IMR-90 (cell line): ENCODE results near the gene TMEM163. TPM values are rescaled to one million over a fixed set of nuclear protein-coding genes. Genes with fewer than 3 reads are reported as not detected.

Source experiments
- ATAC-seq: fragments of 200-7000 bp; cut with Tn5 transposase; 2 replicates; pipeline ENCODE4 v1.9.1; 2020; ENCODE audit warnings: low read depth, mild to moderate bottlenecking, moderate library complexity
- BruUV-seq: library from RNA; stranded (reverse); fragments of 400-500 nt; replicated peaks from 2 replicates; lab custom pipeline; 2021; lab: Mats Ljungman, UMichigan
- CTCF ChIA-PET: fragments of 300-600 bp; formaldehyde crosslinking; extraction: SDS; loops from one replicate; lab custom pipeline; 2021; ENCODE audit warnings: antibody characterized with exemption; lab: Yijun Ruan, JAX
- POLR2A ChIA-PET: fragments of 300-600 bp; sonication (Branson Sonifier 250); formaldehyde crosslinking; loops from one replicate; lab custom pipeline; 2022; ENCODE audit warnings: antibody characterized with exemption; ENCODE audit not compliant: unreplicated experiment; lab: Charles Lee
- DNase-seq: peaks from one replicate; pipeline ENCODE4 v3.0.0; 2013
- H2AFZ ChIP-seq: replicated peaks from 2 replicates; pipeline ENCODE3; 2013; ENCODE audit warnings: low read length, mild to moderate bottlenecking; ENCODE audit not compliant: poor library complexity
- H2AK5ac ChIP-seq: 2 replicates; pipeline ENCODE4 v1.6.1; 2013; ENCODE audit warnings: low read depth, low read length, inconsistent platforms
- H2AK9ac ChIP-seq: replicated peaks from 2 replicates; pipeline ENCODE3; 2013; ENCODE audit warnings: mild to moderate bottlenecking, low read depth, low read length, moderate library complexity; ENCODE audit not compliant: poor library complexity
- H2BK120ac ChIP-seq: 2 replicates; pipeline ENCODE4 v1.6.1; 2013; ENCODE audit warnings: low read depth, low read length, inconsistent platforms
- H2BK15ac ChIP-seq: 3 replicates; pipeline ENCODE4 v1.6.1; 2013; ENCODE audit warnings: low read depth, low read length, inconsistent platforms
- H2BK20ac ChIP-seq: 2 replicates; pipeline ENCODE4 v1.6.1; 2013; ENCODE audit warnings: low read depth, mild to moderate bottlenecking, inconsistent platforms, low read length, moderate library complexity
- H2BK5ac ChIP-seq: 2 replicates; pipeline ENCODE4 v1.6.1; 2013; ENCODE audit warnings: mild to moderate bottlenecking, low read depth, low read length, inconsistent platforms; ENCODE audit not compliant: poor library complexity, severe bottlenecking
- H3K14ac ChIP-seq: replicated peaks from 2 replicates; pipeline ENCODE4 v1.6.1; 2013; ENCODE audit warnings: low read depth, low read length, inconsistent platforms
- H3K18ac ChIP-seq: 2 replicates; pipeline ENCODE4 v1.6.1; 2013; ENCODE audit warnings: low read depth, low read length, control low read depth
- H3K23ac ChIP-seq: 2 replicates; pipeline ENCODE4 v1.6.1; 2013; ENCODE audit warnings: low read depth, low read length, inconsistent platforms
- H3K27ac ChIP-seq: 2 replicates; pipeline ENCODE4 v1.5.1; 2013; ENCODE audit warnings: mild to moderate bottlenecking, control low read depth, low read length; ENCODE audit not compliant: insufficient read depth
- H3K27me3 ChIP-seq: 2 replicates; pipeline ENCODE4 v1.6.1; 2013; ENCODE audit warnings: low read length; ENCODE audit not compliant: control insufficient read depth, insufficient read depth
- H3K36me3 ChIP-seq: 2 replicates; pipeline ENCODE4 v1.6.1; 2013; ENCODE audit warnings: low read length, mixed read lengths; ENCODE audit not compliant: control insufficient read depth, insufficient read depth
- H3K4ac ChIP-seq: 2 replicates; pipeline ENCODE4 v1.6.1; 2013; ENCODE audit warnings: low read depth, low read length, inconsistent platforms
- H3K4me1 ChIP-seq: 2 replicates; pipeline ENCODE4 v1.6.1; 2013; ENCODE audit warnings: low read length, mixed read lengths; ENCODE audit not compliant: control insufficient read depth, insufficient read depth
- H3K4me2 ChIP-seq: 2 replicates; pipeline ENCODE4 v1.6.1; 2013; ENCODE audit warnings: low read depth, mild to moderate bottlenecking, control low read depth, low read length, moderate library complexity
- H3K4me3 ChIP-seq: 2 replicates; pipeline ENCODE4 v1.5.1; 2013; ENCODE audit warnings: low read depth, mild to moderate bottlenecking, control low read depth, low read length, moderate library complexity; ENCODE audit not compliant: insufficient read depth
- H3K56ac ChIP-seq: 2 replicates; pipeline ENCODE4 v1.6.1; 2013; ENCODE audit warnings: low read length, inconsistent platforms; ENCODE audit not compliant: insufficient read depth; ENCODE audit errors: extremely low read depth
- H3K79me1 ChIP-seq, 2 experiments: 2 replicates each; pipeline ENCODE4 v1.6.1; 2013; ENCODE audit warnings: low read length in 2 of 2, inconsistent platforms in 1 of 2, low read depth in 1 of 2
- H3K9ac ChIP-seq: 2 replicates; pipeline ENCODE4 v1.6.1; 2013; ENCODE audit warnings: low read depth, low read length, control low read depth
- H3K9me1 ChIP-seq: 2 replicates; pipeline ENCODE4 v1.6.1; 2013; ENCODE audit warnings: low read length, inconsistent platforms; ENCODE audit not compliant: insufficient read depth
- H3K9me3 ChIP-seq: 2 replicates; pipeline ENCODE4 v1.6.1; 2013; ENCODE audit warnings: low read length; ENCODE audit not compliant: control insufficient read depth, insufficient read depth
- H4K20me1 ChIP-seq: 2 replicates; pipeline ENCODE4 v1.6.1; 2013; ENCODE audit warnings: low read length, inconsistent platforms; ENCODE audit not compliant: insufficient read depth
- H4K5ac ChIP-seq: 2 replicates; pipeline ENCODE4 v1.6.1; 2013; ENCODE audit warnings: mild to moderate bottlenecking, low read depth, low read length, control low read depth
- H4K8ac ChIP-seq, 2 experiments: 2 replicates each; pipeline ENCODE4 v1.6.1; 2013; ENCODE audit warnings: low read depth in 2 of 2, low read length in 2 of 2, control low read depth in 1 of 2, inconsistent platforms in 1 of 2
- H4K91ac ChIP-seq: 2 replicates; pipeline ENCODE4 v1.6.1; 2013; ENCODE audit warnings: low read depth, low read length, inconsistent platforms; ENCODE audit not compliant: insufficient read depth
- MAZ ChIP-seq: IDR thresholded peaks from 2 replicates; pipeline ENCODE4 v1.6.1; 2012; ENCODE audit warnings: low read depth, mild to moderate bottlenecking, low read length, improper control_type of control experiment, moderate library complexity, borderline replicate concordance
- POLR2A ChIP-seq: IDR thresholded peaks from 2 replicates; pipeline ENCODE4 v1.6.1; 2012; ENCODE audit warnings: mild to moderate bottlenecking, low read depth, low read length
- RFX5 ChIP-seq: IDR thresholded peaks from 2 replicates; pipeline ENCODE4 v1.8.0; 2012; ENCODE audit warnings: low read depth, mild to moderate bottlenecking, low read length, moderate library complexity
- WGBS, 2 experiments: methylation state at CpG; one replicate each; pipeline versions ENCODE4 v1.1.5 to v1.1.7; 2013; ENCODE audit warnings: missing lambda C conversion rate in 2 of 2; ENCODE audit not compliant: insufficient read length in 1 of 2; ENCODE audit errors: extremely low coverage in 2 of 2; 5-methylcytosine and 5-hydroxymethylcytosine counted together
- dilution Hi-C: fragments of 300-500 bp; cut with HindIII; formaldehyde crosslinking; loops from one replicate; pipeline ENCODE4 v1.14.3; 2018; ENCODE audit warnings: low sequenced_read_pairs; ENCODE audit not compliant: unreplicated experiment
- in situ Hi-C: fragments of 300-500 bp; cut with MboI; formaldehyde crosslinking; loops from 3 replicates; pipeline ENCODE4 v1.14.3; 2019; ENCODE audit warnings: low sequenced_read_pairs, inconsistent platforms, mixed read lengths
- intact Hi-C: fragments of 100-400 bp; cut with micrococcal nuclease; formaldehyde crosslinking; loops from 2 replicates; pipeline ENCODE4 v1.10.0; 2022
- polyA plus RNA-seq, 3 experiments: library from polyadenylated mRNA; depleted of rRNA; stranded (reverse); fragments of >200 nt; gene quantifications; 2 replicates each; pipeline ENCODE4 v1.2.3, GENCODE V29; 2012; ENCODE audit warnings: low replicate concordance in 1 of 3
- total RNA-seq: library from RNA; depleted of rRNA; stranded (reverse); fragments of >200 nt; gene quantifications from 2 replicates; pipeline ENCODE4 v1.2.3, GENCODE V29; 2012

TMEM163 gene
- total and polyA plus RNA-seq, 2 of the 4 experiments (the other 2 are of a cell fraction): not detected

- no peaks in the 10 kb centered on the region for H3K9me1 ChIP-seq
- intact Hi-C loops: no loop called here
Measured at GRCh38 chr2:134490559-134490958, 228.2 kb downstream of the TMEM163 start.

More at GRCh38 chr2:134490559-134490958, 228.2 kb downstream of the TMEM163 start:
- H3K4me1 ChIP-seq: no peaks in the 10 kb centered on the region
- ATAC-seq (no peak), DNase-seq (no peak)
- ChIA-PET CTCF (no interaction called here), POLR2A (no interaction called here)
- no peak overlapping the region for H3K9ac ChIP-seq
- H3K27ac ChIP-seq: no peak overlapping the region
- H4K91ac ChIP-seq: no peak overlapping the region
- peaks cover 33% of the 10 kb centered on the region for H3K27me3 ChIP-seq
- H2BK120ac ChIP-seq: no peak overlapping the region
- H3K4ac ChIP-seq: no peak overlapping the region
- no peak overlapping the region for H2AK5ac ChIP-seq
- H2BK20ac ChIP-seq: no peak overlapping the region
- H4K20me1 ChIP-seq: no peaks in the 10 kb centered on the region
- no peak overlapping the region for H4K8ac ChIP-seq
- H3K14ac ChIP-seq: no peak overlapping the region
- H3K79me1 ChIP-seq: no peaks in the 10 kb centered on the region
- H3K4me2 ChIP-seq: no peak overlapping the region
- no peak overlapping the region for H3K23ac ChIP-seq
- dilution Hi-C loops: no loop called here
- H3K56ac ChIP-seq: no peak overlapping the region
- no TSS peak for BruUV-seq
- H2BK5ac ChIP-seq: no peak overlapping the region
- no peak overlapping the region for H2BK15ac ChIP-seq
- no peak overlapping the region for H3K4me3 ChIP-seq
- H4K5ac ChIP-seq: no peak overlapping the region
- H3K36me3 ChIP-seq: no peaks in the 10 kb centered on the region
- H2AK9ac ChIP-seq: no peak overlapping the region
- WGBS, 2 experiments: no CpG with 5 or more reads among the region's 4 CpGs
- no peaks in the 10 kb centered on the region for H3K9me3 ChIP-seq
- in situ Hi-C loops: no loop called here
- no peak overlapping the region for H3K18ac ChIP-seq
- H2AFZ ChIP-seq: no peak overlapping the region
- TF ChIP-seq MAZ: no peak
- TF ChIP-seq POLR2A: no peak
- TF ChIP-seq RFX5: no peak
